ENCODE measurements around the gene HRAS.
"Not testable (repeated sequence)": the region's sequence is repeated elsewhere in the genome, so short reads cannot be mapped to it uniquely, and the experiment has no call there.

The HRAS gene

DNA sequence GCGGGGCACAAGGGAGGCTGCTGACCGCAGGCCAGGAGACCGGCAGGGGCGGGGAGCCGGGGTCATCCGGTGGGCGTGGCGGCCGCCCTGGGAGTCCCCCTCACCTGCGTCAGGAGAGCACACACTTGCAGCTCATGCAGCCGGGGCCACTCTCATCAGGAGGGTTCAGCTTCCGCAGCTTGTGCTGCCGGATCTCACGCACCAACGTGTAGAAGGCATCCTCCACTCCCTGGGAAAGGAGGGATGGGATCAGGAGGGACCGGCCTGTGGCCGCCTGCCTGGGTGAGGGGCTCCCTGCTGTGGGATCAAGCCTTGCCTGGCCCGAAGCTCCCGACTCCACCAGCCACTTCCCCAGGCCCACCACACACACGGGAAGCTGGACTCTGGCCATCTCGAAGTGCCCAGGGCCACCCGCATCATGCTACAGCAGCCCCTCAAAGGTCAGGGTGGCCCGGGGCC is 2.8 kb downstream of the HRAS start:
- DNase-seq: no peak

DNA sequence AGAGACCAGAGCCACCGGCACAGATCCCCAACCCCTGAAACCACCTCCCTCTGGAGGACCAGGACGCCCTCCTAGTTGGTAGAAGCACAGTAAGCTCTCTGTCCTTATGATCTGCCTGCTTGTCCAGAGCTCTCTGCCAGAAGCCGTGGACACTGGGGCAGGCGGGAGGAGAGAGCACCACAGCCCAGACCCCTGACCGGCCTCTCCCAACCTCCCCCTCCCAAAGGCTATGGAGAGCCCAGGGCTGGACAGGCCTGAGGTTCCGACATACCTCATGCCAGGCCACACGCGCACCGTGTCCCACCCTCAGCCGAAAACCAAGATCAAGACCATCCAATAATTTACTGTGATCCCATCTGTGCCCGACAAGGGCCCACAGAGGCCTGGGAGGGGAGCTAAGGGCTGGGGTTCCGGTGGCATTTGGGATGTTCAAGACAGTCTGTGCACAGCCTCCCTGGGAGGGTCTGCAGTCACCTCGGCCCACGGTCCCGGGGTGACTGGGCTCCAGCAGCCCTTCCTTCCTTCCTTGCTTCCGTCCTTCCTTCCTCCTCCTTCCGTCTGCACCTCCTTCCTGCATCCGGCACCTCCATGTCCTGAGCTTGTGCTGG is 3.4 kb downstream of the HRAS start:
- DNase-seq: no peak

DNA sequence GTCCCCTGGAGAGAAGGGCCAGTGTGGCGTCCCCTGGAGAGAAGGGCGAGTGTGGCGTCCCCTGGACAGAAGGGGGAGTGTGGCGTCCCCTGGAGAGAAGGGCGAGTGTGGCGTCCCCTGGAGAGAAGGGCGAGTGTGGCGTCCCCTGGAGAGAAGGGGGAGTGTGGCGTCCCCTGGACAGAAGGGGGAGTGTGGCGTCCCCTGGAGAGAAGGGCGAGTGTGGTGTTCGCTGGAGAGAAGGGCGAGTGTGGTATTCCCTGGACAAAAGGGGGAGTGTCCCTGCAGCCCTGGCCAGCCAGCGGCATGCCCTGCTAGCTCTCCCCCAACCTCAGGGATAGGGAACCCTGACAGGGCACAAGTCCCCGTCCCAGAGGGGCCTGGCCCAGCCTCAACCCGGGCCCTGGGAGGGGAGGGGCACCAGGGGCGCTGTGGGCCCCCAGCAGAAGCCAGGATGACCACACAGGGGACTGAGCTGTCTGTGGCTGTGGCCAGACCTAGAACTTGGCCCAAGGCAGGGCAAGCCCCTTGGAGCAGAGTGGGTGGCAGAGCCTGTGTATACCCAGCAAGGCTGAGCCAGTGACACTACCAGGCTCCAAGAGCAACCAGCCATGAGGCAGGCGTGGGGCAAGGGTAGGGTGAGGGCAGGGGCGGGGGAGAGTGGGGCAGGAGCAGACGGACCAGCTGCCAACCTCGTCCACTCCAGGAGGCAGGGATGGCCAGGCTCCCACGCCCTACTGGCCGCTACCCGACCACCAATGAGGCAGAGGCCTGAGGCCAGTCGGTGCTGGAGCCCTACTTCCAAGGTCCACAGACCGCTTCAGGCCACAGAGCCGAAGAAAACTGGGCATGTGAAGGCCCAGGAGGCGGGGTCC is 4.2 kb downstream of the HRAS start:
- DNase-seq: no peak

DNA sequence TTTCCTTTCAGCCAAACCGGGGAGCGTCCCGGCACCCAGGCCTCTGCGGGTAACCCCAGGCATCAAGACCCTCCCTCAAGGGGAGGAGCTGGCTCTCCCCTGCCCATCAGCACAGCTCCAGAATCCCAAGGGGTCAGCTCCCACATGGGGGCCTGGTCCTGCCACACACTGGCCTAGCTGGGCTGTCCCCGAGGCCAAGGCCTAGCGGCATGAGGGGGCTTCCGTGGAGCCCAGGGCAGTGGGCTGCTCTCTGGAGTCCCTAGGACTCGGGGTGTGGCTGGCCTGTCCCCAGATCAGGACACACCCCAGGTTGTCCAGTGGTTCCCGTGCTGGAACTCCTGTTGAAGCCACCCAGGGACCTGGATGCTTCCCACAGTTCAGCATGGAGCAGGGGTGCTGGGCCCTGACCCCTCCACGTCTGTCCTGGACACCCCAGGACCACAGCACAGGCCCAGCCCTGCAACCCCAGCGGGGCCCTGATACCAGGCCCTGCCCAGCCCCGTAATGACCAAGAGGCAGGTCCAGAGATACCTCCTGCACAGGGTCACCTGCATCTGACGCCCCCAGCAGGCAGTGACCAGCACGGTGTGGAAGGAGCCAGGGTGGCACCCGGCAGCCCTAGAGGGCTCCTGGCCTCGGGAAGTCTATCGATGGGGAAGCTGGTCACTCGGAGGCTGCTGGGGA is 5.5 kb downstream of the HRAS start:
- no peak for DNase-seq

DNA sequence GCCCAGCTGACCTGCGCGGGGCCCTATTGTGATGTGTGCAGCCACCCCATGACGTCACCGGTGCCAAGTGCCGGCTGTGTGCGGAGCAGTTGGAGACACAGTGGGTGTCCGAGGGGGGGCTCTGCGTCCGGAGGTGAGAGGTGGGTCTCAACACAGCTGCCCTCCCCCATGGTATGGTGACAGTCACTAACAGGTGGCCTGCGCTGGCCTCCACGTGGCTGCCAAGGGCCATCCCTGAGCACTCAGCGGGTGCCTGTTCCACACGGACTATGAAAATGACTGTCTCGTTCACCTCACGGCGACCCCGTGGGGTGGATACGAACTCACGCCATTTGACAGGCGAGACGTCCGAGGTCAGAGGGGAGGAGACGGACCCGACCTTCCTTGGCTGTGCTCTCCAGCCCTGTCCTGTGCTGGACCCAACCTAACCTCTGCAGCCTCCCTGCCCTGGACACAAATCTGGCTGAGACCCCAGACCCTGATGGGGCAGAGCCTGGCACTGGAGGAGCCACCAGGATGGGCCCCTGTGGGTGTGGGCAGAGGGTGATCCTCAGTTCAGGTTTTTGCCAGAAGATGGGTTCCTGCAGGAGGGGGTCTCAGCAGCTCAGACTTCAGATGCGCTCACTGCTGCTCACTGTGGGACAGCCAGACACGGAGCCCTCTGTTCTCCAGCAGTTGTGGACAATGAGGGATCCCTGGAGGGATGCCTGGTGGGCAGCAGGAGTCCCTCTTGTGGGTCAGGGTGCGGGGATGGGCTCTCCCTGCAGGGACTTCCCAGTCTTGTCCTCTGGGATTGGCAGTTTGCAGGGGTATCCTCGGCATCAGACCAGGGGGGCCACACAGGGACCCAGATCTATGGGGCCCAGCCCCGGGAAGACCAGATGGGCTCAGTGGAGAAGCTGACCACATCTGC is 6.3 kb downstream of the HRAS start:
- no peak for DNase-seq

DNA sequence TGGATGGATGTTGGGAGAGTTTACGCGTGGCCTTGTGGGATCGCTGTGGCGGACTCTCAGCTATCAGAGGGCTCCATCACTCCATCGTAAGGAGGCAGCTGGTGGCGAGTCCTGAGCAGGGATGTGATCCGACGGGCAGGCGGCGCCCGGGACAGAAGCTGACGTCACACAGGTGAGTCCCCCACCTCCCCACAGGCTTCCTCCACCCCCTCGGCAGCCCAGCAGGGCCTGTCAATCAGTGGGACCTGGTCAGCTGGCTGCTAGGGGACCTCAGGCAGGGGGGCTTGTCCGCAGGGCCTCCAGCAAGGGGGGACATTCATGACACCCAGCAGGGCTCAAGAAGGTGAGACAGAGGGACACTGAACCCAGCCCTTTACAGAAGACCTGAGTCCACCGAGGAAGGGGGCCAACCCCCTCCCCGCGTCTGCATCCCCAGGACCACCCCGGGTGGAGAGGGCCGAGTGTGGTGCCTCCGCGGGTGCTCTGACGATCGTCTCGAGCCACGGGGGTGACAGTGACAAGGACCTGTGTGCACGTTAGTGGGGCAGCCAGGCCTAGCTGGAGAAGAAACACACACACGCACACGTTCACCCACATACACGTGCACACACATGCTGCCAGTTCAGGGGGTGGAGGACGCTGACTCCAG is 7.1 kb downstream of the HRAS start:
- DNase-seq: no peak

DNA sequence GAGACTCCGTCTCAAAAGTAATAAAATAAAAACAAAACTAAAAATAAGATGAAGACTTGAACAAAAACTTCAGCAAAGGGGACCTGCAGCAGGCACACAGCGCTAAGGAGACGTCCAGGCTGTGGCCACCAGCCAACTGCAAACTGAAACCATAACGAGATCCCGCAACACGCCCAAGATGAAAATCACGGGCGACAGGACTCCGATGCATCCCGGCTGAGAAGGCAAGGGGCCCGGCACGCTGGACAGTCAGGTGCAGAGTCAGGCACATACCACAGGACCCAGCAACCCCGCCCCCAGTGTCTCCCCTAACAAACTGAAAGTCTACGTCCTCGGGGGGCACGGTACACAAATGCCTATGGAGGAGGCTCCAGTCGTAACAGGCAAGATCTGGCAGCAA is 9.2 kb downstream of the HRAS start:
- no peak for DNase-seq

DNA sequence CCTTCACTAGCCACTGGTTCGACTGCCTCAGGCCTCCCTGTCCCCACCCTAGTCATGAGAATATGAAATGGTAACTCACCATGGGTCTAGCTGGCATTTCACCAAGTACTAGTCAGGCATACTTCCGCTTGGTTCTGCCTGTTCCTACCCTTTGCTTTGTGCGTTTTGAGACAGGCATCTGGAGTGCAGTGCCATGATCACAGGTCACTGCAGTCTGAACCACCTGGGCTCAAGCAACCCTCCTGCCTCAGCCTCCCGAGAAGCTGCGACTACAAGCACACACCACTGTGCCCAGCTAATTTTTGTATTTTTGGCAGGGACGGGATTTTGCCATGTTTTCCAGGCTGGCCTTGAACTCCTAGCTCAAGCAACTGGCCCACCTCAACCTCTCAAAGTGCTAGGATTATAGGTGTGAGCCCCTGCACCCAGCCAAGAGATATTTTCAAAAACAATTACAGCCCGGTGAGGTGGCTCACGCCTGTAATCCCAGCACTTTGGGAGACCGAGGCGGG is 14.1 kb downstream of the HRAS start:
- no peak for DNase-seq

DNA sequence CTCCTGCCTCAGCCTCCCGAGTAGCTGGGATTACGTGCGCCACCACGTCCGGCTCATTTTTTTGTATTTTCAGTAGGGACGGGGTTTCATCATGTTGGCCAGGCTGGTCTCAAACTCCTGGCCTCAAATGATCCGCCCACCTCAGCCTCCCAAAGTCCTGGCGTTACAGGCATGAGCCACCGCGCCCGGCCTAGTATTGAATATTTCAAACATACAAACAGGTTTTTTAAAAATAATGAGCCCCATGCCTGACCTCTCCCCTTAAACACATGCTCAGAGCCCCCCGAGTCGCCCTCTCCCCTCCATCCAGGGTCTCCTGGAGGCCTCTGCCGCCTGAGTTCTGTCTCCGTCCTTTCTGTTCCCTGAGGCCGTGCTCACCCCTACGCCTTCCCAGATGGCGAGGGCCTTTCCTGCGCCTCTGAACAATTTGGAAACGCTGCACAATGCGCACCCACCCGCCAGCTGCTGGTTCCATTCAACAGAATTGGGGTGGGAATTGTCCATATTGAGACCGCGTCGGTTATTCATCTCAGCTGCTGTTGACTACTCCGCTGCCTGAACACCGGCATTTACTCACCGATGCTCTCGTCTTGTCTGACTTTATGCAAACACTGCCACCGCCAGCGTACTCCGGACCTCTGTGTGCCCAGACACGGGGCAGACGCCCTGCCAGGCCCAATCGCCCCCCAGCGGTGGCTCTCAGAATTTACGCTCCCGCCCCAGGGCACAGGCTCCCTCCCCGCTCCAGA is 14.8 kb downstream of the HRAS start:
- DNase-seq: no peak

DNA sequence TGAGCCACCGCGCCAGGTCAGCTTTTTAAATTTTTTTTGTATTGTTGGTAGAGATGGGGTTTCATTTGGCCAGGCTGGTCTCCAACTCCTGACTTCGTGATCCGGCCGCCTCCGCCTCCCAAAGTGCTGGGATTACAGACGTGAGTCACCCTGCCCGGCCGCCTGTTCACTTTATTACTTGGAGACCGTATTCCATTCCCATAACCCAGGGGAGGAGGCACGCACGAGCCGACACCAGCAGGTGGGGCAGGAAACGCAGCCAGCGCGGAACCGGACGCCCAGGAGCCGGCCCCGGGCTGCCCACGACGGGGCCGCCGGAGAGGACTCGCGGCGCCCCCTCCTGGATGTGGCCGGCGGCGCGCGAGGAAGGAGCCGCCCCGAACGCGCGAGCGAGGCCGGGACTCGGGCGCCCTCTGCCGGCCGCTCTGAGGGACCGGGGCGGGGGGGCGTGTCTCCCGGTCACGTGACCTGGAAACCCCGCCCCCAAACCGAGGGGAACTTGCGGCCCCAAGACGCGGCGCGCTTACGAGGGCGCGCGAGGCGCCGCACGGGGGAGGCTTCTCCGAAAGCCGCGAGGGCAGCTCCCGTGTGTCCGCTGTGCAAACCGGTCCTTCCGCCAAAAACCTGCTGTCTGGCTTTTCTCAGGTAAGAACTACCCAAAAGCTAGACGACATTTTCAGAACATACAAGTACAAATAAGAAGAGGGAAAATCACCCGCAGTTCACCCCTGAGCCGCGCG is 16.7 kb downstream of the HRAS start:
- DNase-seq: no peak

DNA sequence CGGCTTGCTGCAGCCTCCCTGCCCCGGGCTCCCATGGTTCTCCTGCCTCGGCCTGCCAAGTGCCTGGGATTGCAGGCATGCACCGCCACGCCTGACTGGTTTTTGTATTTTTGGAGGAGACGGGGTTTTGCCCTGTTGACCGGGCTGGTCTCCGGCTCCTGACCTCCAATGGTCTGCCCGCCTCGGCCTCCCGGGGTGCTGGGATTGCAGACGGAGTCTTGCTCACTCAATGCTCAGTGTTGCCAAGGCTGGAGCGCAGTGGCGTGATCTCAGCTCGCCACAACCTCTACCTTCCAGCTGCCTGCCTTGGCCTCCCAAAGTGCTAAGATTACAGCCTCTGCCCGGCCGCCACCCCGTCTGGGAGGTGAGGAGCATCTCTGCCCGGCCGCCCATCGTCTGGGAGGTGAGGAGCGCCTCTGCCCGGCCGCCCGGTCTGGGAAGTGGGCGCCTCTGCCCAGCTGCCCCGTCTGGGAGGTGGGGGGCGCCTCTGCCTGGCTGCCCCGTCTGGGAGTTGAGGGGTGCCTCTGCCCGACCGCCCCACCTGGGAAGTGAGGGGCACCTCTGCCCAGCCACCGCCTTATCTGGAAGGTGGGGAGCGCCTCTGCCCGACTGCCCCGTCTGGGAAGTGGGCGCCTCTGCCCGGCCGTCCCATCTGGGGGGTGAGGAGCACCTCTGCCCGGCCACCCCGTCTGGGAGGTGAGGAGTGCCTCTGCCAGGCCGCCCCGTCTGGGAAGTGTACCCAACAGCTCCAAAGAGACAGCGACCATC is 18.3 kb downstream of the HRAS start:
- not testable (repeated sequence) for DNase-seq

DNA sequence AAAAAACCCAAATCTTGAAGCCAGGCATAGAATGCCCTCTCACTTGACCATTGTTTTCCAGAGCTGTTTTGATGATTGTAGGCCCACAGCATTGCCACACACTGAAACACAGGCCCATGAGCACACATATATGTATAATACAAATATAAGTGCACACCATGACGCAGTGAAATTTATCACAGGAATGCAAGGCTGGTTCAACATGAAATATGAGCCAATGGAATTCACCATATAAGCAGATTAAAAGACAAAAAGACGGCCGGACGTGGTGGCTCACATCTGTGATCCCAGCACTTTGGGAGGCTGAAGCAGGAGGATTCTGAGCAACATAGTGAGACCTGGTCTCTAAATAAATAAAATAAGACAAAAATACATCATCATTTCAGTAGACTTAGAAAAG is 19.0 kb downstream of the HRAS start:
- DNase-seq: no peak

DNA sequence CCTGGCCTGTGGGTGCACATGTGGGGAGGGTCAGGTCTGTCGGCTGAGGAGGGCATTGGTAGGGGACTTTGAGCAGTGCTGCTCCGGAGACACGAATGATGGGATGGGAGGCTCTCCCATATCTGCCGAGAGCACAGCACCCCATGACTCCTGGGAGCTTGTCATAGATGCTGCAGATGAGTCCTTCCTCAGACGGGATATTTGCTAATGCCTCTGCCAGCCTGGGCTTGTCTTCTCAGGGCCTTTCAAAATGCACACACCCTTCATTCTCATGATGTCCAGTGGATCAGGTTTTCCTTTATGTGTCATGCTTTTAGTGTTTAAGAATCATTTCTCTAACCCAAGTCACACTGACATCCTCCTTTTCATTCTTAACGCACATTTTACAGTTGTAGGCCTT is 20.2 kb downstream of the HRAS start:
- no peak for DNase-seq

DNA sequence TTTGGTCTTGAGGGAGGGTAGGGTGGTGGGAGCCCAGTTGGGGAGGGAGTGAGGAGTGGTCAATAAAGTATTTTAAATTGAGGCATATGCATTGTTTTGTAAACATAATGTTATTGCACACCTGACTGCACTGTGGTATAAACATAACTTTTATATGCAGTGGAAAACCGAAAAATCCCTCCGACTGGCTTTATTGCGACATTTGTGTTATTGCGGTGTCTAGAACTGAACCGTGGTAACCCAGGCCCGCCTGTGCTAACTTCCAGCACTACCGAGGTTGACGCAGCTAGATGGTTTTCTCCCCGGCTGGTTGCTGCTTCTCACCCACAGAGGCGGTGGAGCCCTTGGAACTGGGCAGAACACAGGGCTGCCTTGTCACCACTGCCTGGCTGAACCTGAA is 20.8 kb downstream of the HRAS start:
- DNase-seq: no peak

DNA sequence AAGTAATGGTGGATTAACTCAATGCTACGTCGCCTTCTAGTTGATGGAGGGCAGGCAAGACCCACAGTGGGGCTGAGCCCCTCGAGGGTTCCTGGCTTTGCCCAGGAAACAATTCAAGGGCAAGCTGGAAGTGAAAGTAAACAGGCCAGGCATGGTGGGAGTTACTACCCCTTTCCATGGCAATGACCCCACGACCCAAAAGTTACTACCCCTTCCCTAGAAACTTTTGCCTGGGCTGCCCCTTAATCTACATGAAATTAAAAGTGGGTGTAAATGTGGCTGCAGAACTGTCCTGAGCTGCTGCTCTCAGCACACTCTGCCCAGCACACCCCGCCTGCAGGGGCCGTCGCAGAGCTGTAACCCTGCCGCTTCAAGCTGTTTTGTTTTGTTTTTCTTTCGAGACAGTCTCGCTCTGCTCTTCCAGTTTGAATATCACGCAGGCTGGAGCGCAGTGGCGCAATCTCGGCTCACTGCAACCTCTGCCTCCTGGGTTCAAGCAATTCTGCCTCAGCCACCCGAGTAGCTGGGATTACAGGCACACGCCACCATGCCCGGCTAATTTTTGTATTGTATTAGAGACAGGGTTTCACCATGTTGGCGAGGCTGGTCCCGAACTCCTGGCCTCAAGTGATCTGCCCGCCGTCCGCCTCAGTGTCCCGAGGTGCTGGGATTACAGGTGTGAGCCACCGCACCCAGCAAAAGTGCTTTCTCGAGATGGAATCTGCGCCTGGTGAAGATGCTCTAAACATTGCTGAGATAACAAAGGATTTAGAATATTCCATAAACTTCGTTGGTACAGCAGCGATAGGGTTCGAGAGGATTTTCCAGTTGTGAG is 22.4 kb downstream of the HRAS start:
- DNase-seq: no peak

DNA sequence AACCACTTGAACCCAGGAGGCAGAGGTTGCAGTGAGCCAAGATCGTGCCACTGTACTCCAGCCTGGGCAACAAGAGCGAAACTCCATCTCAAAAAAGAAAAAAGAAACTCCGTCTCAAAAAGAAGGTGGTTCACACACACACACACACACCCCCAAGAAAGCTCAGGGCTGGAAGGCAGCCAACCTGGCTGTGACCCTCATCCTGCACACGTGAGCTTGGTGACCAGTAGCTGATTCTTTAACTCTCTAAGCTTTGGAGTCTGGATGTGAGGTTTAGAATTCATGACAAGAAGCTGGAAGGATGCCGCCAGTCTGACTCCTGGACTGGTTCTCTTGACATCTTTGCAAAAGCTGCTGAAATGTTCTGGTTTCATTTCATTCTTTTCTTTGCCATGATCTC is 26.4 kb downstream of the HRAS start:
- no peak for DNase-seq

DNA sequence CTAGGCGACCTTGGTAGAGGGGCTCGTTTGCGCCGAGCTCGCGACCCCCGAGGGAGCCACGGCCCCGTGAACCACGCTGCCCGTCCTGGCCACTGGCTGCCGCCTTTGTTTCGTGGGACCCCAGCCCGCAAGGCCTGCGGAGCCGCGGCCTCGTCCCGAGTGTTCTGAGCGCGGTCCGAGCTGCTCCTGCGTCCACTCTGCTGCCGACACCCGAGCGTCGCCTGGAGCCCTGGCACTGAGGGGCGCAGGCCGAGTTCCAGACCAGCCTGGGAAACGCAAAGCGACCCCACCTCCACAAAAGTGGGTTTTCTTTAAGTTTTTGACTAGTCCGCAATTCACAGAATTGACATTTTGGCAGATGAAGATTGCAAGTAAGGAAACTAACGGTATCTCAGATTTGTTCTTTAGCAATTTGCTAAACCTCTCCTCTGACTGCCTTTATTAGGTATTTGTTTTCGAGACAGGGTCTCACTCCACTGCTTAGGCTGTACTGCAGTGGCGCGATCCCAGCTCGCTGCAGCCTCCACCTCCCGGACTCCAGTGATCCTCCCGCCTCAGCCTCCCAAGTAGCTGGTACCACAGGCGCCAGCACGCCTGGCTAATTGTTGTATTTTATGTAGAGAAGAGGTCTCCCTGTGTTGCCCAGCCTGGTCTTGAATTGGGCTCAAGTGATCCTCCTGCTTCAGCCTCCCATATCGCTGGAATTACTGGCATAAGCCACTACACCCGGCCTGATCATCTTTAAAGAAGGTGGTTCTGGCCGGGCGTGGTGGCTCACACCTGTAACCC is 27.5 kb downstream of the HRAS start:
- DNase-seq: no peak

Measured in activated naive CD4-positive, alpha-beta T cell (primary cell).